Measurements from ENCODE around the gene FOXQ1. TPM values are rescaled to one million over a fixed set of nuclear protein-coding genes. Genes with fewer than 3 reads are reported as not detected.
"Not testable (repeated sequence)": the region's sequence is repeated elsewhere in the genome, so short reads cannot be mapped to it uniquely, and the experiment has no call there.

Gene FOXQ1
- total RNA-seq, 1 donor from 2014 or later = 1.1 TPM

DNA sequence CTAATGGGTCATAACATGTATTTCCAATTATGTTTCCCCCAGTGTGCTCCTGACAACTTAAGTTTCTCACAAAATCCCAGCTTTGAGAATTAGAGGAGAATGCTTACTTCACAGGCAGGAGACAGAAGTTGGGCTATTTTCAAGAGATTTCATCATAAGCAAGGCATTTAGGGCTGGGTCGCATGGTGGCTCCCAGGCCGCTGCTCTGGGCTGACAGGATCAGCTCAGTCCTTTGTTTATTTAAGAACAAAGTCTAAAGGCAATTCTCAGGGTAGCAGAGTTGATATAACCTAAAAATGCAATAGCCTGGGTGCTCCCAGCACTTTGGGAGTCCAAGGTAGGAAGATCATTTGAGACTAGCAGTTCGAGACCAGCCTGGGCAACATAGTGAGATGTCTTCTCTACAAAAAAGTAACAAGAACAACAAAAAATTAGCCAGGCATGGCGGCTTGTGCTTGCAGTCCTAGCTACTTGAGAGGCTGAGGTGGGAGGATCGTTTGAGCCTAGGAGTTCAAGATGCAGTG lies 10.9 kb downstream of the FOXQ1 start:
- DNase-seq = no peak

DNA sequence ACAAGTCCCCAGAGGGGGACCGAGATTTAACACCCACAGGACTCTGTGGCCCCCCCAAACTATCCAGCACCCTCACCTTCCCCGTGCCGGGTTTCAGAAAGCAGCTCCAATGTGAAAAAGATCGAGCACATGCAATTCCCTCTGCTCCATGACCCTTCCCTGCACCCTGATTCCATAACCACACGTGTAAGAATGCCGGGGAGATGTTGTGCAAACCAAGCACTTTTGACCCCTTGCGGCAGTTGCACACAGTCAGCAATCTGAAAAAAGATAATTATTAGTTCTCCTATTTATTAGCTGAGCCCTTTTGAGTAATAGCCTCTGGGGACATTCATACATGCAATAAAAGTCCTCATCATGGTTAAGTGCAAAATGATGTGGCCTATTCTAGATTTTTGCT lies 13.0 kb downstream of the FOXQ1 start:
- DNase-seq = no peak

DNA sequence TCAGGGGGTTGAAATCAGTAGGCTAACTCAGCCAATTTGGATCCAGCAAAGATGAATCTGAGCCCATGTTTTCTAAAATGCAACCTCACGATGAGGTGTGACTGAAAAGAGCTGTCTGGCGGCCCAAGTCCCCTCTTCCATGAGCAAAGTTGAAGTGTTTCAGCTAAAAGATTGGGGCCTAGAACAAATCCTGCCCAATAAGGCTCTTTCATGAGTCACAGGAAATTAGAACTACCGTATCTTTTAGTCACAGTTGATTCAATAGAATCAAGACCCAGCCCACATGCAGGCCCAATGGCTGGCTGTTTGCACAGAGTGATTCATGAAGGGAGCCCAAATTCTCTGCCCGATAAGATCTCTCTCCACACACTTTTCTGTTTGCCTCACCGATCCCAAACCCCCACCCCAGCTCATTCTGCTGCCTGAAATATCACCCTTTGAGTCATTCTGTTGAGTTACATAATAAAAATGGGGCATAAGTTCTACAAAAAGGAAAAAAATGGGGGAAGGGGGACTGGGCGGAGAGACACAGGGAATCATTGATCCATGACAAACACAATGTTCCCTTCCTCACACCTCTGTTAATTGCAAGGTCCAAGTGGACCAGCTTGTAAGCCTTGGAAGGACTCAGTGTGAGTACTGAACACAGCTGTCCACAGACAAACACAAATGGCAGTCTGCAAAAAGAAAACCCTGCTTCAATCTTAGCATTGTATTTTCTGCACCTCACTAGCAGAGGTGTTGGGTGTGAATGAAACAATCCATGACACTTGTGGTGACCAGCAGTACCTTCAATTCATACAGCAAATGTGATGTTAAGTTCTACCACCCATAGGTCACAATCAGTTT lies 13.8 kb downstream of the FOXQ1 start:
- no peak for DNase-seq

DNA sequence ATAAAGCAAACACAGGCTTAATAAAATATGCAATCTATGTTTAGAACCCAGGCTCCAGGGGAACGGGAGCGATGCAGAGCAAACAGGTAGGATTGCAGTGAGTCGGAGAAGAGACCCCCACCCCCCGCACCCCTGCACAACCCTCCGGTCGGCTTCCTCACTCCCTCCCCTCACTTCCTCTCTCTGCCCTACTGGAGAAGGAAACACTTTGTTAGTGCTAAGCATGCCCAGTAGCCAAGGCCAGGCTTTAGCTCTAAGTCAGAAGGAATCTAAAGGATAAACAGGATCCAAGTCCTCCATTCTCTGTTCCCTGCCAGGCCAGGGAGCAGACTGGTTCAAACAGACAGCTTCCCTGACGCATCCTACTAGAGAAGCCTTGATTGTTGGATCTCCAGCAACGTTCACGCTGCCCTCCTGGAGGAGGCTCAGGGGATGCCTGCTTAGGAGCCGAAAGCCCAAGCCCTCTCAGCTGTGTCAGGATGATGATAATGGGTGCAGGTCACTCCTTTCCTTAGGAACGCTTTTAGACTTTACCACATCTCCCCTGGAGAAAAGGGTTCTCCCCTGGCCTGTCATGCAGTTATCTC lies 14.7 kb downstream of the FOXQ1 start:
- no peak for DNase-seq

DNA sequence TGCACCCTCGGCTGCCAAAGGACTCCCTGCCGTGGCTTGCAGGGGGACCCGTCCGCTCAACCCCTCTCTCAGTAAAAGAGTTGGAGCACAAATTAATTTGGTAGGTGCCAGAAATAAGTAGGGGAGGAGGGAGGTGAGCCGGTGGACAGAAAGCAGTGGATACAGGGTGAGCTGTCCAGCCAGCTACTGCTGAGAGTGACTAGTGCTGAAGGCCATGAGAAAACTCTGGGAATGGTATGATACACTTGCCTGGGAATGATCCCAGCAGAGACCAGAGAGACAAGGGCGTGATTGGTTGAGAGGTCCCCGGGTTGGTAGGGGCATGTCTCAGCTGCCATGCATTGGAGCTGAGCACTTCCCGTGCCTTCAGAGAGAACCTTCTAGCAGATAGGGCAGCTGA lies 15.7 kb downstream of the FOXQ1 start:
- no peak for DNase-seq

DNA sequence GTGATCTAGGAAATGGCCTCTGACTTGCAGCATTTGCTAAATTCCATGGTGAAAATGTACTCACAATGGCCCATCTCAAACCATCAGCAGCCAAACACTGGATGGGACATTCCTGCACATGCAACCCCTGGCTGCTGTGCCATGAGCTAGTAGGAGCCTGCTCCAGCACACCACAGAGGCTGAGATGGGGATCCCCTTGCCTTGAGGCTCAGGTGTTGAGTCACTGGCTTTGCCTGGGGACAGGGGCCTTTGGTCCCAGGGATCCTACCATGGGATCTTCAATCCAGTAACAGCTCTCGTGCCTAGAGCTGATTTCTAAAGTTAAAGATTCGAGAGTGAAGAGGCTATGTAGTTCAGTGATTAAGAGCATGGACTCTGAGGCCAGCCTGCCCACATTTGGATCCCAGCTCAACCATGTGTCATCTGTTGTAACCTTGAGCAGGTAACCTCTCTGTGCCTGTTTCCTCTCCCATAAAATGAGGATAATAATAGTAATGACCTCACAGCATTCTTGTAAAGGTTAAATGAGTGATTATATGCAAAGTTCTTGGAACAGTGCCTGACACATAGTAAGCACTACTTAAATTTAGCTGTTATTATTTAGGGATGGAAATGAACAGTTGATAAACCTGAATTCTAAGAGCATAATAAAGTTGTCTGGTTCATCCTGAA lies 16.4 kb downstream of the FOXQ1 start:
- no peak for DNase-seq

DNA sequence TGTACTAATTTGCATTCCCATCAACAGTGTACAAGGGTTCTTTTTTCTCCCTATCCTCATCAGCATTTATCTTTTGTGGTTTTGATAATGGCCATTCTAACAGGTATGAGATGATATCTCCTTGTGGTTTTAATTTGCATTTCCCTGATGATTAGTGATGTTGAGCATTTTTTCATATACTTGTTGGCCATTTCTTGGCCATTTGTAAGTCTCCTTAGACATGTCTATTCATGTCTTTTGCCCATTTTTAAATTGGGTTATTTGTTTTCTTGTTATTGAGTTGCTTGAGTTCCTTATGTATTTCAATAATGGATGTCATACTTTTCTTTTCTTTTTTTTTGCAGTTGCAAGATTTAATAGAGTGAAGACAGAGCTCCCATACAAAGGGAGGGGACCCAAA lies 17.8 kb downstream of the FOXQ1 start:
- no peak for DNase-seq

DNA sequence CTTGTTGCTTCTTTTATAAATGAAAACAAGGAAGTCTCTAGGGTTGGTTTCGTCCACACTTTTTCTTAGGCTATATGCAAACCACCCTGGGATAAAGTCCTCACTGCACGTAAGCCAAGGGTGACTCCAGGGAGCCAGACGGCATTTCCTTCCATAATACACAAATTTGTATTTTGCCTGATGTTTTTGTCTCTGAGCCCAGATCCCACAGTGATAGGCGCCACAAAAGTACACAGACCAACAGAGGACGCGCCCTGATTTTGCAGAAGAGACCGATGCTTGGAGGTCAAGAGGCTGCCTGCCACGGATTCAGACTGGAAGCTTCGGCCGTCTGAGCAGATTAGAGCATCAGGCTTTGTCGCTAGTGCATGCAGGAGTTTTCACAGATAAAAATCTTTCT lies 22.8 kb downstream of the FOXQ1 start:
- no peak for DNase-seq

DNA sequence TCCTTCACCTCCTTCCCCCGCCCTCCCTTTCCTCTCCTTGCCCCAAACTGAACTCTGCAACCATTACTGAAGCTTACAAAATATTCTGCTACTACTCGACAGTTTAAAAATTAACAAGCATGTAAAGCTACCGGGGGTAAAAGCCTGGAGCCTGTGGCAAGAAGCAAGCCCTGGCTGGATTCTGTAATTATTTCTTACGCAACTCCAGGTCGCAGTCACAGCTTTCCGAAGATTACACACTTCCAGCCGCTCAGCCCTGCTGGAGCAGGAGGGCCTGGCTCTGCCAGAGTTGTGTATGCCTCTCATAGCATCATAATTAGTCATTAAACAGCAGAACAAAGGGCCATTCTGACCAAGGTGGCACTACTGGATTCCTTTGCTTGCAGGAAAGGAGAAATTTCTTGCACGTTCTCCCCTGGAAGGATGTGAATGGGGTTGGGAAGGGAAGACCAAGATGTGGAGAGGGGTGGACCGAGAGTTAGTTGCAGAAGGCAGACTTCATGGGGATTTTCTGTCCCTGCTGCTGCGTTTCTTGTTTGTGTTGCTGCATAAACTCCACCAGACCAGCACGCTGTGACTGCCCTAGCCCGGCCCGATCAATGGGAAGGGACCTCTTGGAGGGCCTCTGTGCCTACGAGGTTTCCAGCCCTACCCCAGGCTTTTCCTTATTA lies 23.6 kb downstream of the FOXQ1 start:
- no peak for DNase-seq

DNA sequence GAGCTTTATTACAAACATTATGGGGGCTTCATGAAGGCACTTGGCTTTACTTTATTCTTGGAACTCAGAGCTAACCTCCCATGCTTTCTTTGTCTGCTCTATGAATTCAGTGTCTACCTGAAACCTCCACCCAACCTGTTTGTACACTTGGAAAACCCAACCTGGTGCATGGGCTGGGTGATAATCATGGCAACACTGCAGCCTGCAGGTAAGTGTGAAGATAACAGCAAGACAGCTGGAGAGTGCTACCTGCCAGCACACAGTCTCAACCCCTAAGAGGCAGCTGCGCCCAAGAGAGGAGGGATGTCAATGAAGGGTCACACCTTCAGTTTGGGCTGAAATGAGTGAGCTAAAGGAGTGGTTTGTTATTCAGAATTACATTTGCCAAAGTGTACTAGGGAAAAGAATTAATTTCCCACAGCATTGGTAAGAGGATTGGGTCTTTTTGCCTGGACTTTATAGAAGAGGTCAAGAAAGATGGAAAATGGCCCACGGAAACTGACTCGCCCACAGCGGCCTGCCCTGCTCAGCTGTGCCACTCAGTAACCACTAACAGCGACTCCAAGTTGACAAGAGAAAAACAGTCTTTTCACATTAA lies 24.4 kb downstream of the FOXQ1 start:
- no peak for DNase-seq

DNA sequence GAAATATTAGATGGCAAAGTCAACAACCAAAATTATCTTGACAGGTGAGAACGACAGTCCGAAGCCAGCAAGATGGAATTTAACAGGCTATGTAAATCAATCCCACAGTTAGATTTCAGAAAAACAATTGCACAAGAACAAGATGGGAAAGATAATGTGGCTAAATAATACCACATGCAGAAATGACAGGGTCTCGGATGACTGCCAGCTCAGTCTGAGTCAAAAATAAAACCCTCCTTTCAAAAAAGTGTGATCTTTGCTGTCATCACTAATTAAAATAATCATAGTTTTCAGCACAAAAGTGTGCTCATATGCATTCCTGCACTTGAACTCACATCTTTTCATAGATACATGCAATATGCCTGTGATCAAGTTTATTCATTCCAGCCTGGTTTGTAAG lies 25.9 kb downstream of the FOXQ1 start:
- DNase-seq = no peak

DNA sequence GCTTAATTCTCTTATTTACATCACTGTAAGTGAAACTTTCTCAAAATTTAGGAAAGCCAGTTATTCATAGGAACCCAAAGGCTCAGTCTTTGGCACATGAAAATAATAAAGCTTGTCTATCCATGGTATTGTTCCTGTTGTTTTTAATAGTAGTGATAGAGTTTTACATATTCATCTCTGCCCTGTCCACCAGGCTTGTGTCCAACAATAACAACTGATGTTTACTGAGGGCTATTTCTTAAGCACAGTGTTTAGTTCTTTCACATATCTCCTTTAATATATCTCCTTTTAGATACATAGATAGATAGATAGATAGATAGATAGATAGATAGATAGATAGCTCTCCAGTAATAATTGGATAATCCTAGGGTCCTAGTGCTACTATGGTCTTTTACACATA lies 34.2 kb downstream of the FOXQ1 start:
- no peak for DNase-seq

DNA sequence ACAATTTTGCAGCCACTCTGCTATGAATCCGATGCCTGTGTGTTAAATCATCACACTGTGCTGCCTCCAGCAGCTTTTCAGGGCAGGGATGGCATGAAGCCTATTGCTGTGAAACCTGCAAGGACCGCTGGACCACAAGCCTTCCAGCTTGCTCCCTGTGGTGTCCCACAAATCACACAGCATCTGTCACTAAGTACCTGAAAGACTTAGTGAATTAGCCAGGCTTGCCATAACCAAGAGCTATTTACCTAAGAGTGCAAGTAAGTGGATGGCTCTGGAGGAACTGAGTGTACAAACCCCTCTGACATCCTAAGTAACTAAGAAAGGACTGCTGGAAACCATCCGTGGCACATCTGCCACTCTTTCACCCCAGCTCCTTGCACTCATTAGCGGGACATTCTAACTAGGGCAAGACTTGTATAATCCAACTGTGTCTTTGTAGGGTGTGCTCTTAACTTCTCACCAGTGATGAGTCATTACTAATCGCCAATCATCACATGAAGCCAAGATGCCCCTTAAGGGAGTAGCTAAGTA lies 34.7 kb downstream of the FOXQ1 start:
- DNase-seq = no peak

DNA sequence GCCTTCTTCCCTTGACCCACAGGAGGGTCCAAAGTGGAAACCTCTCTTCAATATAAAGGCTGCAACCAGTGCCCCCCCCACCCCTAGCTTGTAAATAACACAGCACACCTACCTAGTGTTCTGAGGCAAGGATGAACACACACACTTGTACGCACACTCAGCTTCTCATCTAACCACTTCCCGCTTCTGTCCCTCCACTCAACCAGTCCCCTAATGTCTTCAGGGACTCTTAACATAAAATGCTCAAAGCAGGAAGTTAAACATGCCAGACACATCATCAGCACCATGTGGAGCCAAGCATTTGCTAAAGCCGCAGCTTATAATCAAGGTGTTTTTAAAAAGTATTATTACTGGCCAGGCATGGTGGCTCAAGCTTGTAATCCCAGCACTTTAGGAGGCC lies 35.3 kb downstream of the FOXQ1 start:
- no peak for DNase-seq

DNA sequence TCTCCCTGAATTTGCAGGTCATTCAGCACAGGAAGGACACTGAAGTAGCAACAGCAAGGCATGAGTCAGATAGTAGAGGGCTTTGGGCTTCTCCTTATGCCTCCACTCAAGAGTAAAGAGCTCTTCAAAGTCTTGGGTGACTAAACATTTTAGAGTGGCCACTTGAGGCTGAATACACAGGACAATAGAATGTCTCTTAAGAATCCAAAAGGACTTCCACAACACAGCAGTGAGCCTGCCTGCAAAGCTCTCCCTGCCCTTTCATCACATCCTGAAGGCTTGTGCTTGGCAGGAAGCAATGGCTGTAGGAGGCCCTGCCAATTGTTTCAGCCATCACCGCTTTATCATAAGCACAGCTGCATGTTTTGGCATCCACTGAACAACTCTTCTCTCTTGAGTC lies 36.8 kb downstream of the FOXQ1 start:
- no peak for DNase-seq

DNA sequence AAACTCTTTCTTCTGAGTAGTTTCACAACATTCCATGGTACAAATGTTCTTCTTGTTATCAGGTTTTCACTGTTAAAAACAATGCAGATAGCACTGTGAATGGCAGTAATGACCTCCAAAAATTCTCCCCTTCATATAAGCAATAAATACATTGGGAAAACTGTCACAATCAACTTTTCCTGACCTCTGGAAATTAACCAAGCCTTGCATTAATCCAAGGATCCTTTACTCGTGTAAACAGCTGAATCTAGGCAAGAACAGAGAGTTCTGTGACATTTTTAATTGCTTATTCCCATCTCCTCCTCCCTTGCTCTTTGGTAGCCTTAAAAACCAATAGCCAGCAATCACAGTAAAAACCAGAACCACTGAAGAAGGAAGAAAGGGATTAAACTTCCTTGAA lies 37.8 kb downstream of the FOXQ1 start:
- DNase-seq = no peak

DNA sequence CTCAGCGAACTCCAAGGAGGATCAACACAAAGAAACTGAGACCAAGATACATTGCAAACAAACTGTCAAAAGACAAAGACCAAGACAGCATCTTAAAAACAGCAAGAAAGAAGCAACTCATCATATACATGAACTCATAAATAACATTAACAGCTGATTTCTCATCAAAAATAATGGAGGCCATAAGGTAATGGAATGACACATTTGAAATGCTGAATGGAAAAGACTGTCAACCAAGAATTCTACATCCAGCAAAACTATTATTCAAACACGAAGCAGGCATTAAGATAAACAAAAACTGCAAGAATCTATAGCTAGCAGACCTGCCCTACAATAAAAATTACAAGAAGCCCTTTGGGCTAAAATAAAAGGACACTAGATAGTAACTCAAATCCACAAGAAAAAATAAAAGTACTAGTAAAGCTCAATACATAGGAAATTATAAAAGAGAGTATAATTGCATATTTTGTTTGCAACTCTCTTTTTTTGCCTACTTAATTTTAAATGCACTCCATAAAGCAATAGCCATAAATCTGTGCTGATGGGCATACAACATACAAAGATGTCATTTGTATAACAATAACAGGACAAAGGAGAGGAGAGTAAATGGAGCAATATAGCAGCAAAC lies 39.6 kb downstream of the FOXQ1 start:
- no peak for DNase-seq

DNA sequence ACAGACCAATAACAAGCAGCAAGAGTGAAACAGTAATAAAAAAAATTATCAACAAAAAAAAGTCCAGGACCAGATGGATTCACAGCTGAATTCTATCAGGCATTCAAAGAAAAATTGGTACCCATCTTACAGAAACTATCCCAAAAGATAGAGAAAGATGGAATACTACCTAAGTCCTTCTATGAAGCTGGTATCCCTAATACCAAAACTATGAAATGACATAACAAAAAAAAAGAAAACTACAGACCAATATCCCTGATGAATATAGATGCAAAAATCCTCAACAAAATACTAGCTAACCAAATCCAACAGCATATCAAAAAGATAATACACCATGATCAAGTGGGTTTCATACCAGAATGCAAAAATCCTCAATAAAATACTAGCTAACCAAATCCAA lies 43.2 kb downstream of the FOXQ1 start:
- DNase-seq = not testable (repeated sequence)

DNA sequence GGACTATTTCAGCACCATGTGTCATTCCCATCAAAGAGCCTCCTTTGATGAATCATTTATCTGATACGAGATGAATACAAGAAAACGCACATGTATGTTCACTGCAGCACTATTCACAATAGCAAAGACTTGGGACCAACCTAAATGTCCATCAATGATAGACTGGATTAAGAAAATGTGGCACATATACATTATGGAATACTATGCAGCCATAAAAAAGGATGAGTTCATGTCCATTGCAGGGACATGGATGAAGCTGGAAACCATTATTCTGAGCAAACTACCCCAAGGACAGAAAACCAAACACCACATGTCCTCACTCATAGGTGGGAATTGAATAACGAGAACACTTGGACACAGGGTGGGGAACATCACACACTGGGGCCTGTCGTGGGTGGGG lies 49.8 kb downstream of the FOXQ1 start:
- DNase-seq = not testable (repeated sequence)

DNA sequence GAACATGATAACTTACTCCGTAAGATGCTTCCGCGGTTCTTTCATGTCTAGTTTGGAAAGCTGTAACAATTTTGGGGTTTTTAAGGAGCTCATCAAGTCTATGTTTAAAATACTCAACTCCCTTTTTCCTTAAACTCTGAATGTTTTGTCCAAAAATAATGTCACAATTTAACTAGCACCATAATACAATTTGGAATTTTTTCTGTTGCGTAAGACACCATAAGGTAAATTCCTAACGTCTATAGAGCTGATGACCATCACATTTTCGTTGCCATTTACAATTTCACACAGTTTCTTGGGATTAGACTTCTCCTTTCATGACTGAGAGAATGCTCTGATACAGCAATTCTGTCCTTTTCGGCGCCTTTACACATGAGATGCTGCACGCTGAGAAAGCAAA lies 50.7 kb downstream of the FOXQ1 start:
- DNase-seq = no peak

DNA sequence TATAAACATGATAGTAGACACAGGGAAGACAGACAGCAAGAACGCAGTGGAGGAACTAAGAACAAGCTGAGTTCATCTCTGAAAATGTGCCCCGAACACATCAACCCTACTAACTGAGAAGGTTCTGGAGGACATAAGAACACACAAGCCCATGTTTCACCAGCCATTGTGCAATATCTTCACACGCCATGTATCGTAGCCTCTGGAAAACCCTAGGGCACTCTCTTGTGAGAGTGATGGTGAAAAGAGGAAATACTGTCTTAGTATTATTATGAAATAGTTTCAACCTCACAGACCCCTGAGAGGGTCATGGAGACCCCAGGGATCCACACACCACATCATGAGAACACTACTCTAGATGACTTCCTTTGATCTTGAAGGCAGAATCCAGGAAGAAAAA lies 51.4 kb downstream of the FOXQ1 start:
- DNase-seq = no peak

All from occipital lobe (tissue), 2 donors.